Testis (tissue), 3 donors: ENCODE results near the gene TUBGCP3. TPM values are rescaled to one million over a fixed set of nuclear protein-coding genes. Genes with fewer than 3 reads are reported as not detected.

ENCODE experiments used
- polyA plus RNA-seq: library from polyadenylated mRNA; stranded (reverse); fragments of 350-450 nt; fragmentation: Illumina TruSeq; extraction: RNeasy Lipid Tissue Mini Kit (QIAGEN cat#74804); gene quantifications from one replicate; pipeline ENCODE4 v1.2.3, GENCODE V29; 2014; ENCODE audit warnings: low read depth, low replicate concordance; ENCODE audit not compliant: insufficient read depth
- total RNA-seq, 2 donors: library from RNA; depleted of rRNA; stranded (reverse); fragments of >200 nt; gene quantifications; one replicate each; pipeline ENCODE4 v1.2.3, GENCODE V29; 2016

TUBGCP3 gene
- total and polyA plus RNA-seq, 3 donors from 2014 or later, result 42.4 to 53.1 (median 53.1) TPM

Other genes with a start within 250 kb of the TUBGCP3 start
- 10 to 100 TPM; 27.7 to 63.0 TPM for gene SPACA7, start 211.8 kb downstream of the TUBGCP3 start, total RNA-seq
- 97.6 TPM for gene SPACA7, start 211.8 kb downstream of the TUBGCP3 start, polyA plus RNA-seq
- gene ATP11A, start 101.9 kb upstream of the TUBGCP3 start, total RNA-seq, result 100 to 1,000 TPM; 112 to 122 TPM
- 34.4 TPM for gene ATP11A, start 101.9 kb upstream of the TUBGCP3 start, polyA plus RNA-seq